Stimulated activated CD4-positive, alpha-beta T cell treated with anti-CD3 and anti-CD28 coated beads, Interleukin-1b, Interleukin-23, amount 100 ng/mL, for 4 hours (primary cell): Measurements from ENCODE around the gene HES3.

Experiments used
- DNase-seq, 2 donors: peaks; one replicate each; pipeline ENCODE4 v3.0.0-alpha.2; 2020; ENCODE audit warnings: low read depth in 2 of 2

Gene HES3

DNA sequence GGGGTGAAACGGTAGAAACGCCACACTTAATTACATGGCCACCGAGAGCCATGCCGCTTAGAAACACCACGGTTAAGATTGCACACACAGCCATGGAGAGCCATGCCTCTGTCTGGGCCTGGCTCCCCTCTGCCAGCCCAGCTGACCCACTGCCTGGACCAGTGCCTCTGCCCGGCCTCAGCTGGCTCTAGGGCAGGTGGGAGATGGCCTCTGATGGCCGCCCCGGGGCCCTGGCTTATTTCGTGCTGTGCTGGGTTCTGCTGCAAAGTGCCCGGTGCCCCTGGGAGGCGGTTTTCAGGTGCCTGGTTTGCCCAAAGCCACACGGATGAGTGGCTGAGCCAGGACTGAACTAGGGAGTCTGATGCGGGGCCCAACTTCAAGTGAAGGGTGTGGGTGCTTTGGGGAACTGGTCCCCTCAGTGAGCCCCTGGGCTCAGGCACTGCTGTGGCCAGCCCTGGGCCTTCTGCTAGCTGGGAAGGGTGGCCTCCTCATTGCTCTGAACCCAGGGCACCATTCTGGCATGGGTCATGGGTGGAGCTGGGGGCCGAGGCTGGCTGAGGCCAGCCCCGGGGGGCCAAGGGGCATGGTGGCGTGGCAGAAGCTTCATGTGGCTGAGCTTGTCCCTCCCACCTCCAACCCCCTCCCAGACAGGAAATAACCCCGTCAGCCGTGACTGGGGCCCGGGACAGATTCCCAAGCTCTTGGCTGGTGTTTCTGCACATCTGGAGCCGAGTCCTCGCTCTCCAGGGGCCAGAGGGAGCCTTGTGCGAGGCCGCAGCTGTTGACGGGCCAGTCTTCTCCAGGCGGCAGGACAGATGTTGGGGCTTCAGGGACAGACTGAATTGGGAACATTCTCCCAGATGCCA is 18.8 kb downstream of the HES3 start:
- DNase-seq = no peak

DNA sequence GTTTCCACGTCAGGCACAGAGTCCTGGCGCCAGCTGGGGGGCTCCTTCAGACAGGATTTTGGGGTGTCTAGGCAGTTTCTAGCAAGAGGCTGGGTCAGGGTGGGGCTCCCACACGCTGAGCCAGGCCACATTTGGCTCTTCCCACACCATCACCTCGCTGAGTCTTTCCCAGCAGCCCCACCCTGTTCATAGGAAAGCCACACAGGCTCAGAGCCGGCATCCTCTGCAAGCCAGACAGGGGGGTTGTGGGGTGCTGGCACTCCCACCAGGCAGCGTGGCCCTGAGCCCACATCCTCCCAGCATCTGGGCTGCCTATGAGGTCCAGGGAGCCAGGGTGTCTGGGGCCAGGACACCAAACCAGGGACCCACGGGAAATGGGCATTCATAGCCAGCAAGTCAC is 19.7 kb downstream of the HES3 start:
- no peak for DNase-seq

DNA sequence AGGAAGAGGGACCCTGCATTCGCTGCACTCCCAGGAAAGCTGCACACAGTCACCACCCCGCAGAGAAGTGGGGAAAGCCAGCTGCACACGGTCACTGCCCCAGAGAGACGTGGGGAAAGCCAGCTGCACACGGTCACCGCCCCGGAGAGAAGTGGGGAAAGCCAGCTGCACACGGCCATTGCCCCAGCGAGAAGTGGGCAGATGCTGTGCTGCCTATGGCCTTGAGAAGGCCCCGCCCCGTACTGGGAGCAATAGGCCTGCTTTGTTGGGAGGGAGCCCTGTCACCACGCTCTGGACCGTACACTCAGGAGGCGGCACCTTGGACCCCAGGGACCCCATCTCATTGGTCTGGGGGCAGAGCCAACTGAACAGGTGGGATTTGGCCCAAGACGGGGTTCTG is 21.2 kb downstream of the HES3 start:
- no peak for DNase-seq

DNA sequence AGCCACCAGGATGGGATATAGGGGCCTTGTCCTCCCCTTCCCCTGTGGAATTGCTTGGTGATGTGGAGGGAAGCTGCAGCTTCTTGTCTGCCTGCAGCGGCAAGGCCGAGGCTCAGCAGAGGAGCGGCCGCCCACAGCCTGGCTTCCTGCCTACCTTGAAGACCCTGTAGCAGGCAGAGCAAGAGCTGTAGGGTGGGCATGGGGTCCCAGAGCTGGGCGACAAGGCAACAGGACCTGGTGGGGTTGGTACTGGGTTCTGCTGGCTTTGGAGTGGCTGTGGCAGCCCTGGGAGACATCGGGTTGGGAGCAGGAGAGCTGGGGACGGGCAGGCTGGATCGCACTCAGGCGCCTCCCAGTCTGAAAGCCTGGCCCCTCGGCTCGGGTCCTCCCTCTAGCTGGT is 22.7 kb downstream of the HES3 start:
- DNase-seq = no peak

DNA sequence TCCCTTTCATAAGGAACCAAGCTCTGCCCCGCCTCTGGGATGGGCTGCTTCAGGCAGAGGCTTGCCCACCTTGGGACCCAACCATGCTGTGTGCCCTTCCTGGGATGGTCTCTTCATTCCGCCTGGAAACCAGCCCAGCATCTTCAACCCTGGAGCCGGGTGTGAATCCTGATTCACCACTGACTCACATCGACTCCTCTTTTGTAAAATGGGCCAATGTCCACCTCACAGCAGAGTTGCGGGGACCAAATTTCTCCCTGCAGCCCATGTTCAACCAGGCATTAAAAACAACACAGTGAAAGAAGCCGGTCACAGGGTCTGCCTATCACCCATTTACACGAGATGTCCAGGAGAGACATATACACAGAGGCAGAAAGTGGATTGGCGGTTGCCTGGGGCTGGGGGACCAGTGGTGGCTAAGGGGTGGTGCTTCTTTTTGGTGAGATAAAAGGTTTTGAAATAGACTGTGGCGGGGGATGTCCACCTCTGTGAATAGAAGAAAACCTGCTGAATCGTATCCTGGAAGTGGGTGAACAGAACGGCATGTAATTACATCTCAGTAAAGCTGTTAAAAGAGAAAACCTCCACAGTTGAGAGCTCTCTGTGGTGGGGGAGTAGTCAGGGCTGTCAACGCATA is 23.8 kb downstream of the HES3 start:
- DNase-seq = no peak

DNA sequence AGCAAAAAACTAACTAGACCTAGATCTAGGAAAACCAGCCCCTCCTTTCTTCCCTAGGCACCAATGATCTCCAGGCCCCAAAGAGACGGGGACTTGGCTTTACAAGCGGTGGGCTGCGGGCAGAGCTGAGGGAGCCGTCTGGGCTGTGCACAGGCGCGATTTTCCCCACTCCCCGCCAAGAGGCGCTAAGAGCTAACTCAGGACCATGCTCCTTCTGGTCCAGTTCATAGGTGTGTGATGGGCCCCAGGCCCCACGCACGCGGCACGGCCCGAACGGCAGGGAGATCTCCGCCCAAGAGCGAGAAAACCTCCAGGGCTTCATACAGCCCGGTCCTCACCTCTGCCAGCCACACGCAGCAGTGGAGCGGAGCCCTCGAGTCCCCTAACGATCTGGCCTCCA is 24.4 kb downstream of the HES3 start:
- DNase-seq = no peak

DNA sequence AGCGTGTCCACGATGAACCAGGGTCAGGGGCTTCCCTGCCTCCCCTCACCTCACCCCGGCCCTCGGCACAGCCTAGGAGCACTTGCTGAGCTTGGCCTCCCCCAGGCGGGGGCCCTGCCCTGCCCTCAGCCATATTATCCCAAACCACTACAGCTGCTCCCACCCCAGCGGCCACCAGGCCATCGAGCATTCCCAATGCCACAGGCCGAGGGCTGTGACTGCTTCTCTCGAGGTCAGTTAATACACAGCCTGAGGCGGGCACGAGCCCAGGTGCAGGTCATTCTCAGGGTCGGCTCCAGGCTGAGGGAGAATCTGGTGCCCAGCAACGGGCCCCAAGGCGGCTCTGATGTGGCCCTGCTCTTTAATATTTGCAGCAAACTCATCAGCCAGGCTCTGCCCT is 25.3 kb downstream of the HES3 start:
- DNase-seq = no peak

DNA sequence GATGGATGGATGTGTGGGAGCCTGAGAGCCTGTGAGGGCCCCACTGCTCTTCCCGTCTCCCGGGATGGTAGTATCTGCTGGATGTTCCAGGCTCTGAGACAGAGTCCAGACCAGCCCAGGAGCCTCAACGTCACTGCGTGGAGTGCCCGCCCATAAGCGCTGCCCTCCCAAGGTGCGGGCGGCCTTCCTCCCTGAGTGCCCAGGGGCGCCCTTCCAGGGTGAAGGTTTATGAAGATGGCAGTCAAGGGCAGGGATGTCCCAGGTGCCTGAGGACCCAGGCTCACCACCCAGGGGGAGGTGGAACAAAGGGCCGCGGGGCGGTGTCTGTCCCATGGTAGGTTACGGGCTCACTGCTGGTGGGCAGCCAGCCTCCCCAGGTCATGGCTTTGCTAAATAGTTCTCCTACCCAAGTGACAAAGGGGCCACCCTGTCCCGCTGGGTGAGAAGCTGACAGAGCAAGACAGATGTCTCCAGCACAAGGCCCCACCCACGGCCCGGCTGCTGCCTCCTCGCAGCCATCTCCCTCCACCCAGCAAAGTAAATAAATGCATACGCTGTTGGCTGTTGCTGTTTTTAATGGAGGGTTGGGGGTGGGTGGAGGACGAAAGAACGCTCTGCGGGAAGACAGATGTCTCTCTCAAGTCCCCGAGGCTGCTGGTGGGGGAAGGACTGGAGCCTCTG is 25.9 kb downstream of the HES3 start:
- DNase-seq = no peak

DNA sequence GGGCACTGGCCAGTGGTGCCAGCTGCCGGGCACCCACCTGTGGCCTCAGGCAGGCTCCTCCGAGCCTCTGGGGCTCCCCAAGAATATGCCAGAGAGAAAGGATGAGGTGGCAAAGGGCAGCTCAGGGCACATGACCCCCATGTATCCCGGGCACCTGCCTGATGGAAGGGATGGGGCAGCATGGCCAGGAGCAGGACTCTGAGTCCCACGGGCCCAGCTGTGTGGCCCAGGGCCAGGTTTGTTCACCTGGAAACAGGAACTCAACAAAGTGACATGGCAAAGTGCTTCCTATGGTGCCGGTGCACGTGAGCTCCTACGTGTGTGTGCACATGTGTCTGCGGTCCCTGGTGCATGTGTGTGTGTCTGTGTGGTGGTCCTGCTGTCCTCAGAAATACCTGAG is 26.4 kb downstream of the HES3 start:
- no peak for DNase-seq

DNA sequence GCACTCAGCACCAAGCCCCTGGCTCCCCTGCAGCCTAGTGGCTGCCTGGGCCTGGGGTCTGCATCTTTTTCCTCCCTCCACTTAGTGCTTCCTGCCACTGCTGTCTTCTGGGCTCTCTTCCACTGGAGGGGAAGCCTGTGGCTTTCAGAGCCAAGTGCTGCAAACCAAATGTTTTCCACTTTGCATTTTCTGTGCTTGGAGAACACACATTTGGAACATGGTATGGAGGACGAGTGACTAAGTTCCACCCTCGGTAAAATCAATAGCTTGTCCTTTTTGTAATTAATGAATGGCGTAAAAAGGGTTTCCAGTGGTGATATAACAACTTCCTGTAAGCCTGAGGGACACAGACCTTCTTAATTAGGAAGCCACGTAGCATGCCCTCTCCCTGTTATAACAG is 27.0 kb downstream of the HES3 start:
- no peak for DNase-seq

DNA sequence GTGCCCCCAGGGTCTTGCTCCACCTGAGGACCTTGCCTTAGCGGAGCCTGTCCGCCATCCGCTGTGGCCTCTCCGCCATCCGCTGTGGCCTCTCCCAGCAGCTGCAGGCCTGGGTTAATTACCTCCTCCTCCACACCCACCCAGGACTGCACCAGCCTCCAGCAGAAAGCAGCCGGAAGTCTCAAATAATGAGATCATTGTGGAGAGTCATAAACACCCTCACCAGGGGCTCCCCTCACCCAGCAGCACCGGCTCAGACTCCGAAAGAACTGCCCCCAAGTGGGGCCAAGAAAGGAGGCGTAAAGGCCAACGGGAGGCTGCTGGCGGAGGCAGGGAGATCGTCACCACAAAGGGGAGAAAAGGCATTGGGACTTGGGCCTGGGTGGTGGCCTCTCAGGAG is 27.6 kb downstream of the HES3 start:
- no peak for DNase-seq

DNA sequence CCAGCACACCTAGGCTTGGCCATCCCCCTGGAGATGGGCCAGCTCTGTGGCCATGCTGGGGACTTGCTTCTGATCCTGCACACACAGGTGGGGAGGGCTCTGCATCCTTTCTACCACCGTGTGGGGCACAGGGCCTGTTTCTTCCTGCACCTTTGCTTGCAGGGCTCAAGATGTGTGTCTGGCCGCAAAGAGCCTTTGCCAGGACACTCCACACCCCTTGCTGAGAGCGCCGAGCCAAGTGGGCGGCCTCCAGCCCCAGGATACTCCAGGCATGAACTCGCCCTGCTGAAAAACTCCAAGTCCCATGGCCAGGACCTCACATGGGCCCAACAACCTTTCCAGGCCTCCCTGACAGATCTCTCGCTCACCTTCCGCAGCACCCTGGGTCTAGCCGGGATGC is 28.5 kb downstream of the HES3 start:
- DNase-seq = no peak

DNA sequence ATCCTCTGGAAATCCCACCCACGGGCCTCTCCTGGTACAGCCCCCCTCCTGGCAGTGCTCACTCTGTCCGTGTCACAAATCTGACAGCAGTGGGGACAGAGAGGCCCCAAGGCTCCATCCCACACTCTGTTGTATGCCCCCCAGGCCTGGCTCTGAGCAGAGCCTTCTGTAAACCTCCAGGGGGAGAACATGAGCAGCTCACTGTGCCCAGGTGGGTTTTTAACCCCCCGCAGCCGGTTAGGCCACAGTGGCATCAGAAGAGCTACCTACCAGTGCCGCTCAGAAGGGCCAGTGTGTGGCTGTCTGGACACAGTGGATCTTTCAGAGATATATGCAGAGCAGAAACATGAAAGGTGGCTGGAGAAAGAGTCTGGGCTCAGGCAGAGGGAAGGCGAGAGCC is 28.9 kb downstream of the HES3 start:
- DNase-seq = no peak

DNA sequence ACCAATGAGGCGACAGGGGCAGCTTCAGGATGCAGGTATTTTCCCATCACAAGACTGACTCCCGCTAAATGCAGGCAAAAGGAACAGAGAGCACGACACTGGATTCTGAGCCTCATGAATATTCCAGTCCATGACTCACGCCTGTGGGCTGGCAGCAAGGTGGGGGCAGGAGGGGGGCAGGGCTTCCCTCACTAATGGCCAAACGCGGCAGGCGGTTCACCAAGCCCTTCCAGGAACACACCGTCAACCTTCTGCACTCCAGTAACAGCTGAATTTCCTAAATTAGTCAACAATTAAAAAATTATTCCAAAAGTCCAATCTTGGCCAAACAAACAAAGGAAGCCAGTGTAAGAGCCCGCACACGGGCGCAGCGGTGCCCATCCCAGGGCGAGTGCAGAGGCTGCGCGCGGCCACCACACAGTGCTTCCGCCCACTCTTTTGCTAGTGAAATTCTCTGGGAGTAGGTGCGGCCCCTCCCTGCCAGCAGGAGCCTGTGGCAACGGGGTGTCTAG is 29.5 kb downstream of the HES3 start:
- no peak for DNase-seq

DNA sequence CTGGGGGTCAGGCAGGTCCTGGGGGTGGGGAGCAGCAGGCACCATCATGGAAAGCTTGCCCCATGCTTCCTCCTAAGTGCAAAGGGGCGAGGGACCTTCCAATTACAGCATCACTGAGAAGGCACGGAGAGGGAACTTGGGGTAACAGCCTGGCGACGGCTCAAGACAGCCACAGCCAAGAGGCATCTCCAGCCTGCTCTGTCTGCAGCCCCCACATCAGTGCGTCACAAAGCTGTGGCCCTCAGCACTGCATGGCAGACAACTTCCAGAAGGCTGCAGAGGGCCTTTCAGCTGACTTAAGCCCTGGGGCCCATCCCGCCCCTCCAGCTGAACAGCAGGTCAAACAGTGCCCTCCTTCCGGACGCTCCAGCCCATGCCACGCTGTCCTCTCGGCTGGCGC is 30.1 kb downstream of the HES3 start:
- DNase-seq = no peak

DNA sequence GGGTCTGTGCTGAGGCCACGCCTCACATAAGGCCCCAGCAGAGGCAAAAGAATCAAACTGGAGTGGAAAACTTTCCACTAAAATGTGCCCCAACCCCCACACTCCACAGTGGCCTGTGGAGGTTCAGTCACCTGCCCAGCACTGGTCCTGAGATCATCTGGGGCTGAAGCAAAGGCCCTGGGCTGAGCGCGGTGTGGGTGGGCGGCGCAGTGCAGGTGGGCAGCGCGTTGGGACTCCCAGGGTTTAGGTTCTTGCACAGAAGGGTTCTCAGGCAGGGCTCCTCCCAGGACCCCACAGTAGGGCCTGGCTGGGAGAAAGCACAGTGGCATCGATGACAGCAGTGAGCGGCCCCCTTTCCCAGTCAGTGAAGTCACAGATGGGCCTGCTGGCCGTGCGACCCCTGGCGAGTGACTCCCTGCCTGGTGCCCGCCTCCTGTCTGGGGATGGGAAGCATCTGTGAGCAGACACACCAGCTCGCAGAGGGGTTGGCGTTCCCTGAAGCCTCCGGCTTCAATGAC is 30.7 kb downstream of the HES3 start:
- no peak for DNase-seq

DNA sequence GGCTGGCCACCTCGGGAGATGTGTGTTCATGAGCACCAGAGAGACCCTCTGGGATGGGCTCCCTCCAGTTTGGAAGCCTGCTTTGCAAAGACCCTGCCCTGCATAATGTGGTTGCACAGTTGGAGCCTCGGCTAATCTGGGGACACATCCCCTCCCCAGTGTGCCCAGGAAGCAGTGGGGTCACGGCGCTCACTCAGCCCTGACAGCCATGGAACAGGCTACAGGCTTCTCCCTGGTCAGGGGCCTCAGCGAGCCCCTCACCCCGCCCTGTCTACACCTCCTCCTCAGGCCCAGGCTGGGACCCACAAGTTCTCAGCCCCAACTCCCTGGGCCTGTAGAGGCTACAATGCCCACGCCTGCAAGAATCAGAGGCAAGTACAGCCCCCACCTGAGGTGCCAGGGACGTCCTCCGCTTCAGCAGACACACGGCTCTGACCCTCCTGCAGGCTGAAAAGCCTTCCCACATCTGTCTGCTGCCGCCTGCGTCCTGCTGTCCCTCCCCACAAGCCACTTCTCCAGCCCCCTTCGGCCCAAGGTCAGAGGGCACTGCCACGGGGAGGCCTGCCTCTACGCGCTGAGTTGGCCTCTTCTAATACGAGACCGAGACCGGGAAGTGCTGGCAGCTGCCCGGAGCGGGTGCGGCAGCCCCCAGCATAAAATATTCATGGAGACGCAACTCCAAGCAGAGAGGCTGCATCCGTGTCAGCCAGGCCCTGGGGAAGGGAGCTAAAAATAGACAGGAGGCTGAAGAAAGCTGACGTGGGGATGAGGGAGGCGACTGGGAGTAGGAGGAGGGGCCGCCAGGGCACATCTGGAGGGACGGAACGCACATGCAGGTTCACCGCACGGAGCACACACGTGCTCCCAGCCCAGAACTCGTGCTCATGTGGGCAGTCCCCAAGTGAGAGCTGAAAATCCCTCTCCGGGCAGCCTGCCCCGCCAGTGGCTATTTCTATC is 32.1 kb downstream of the HES3 start:
- no peak for DNase-seq

DNA sequence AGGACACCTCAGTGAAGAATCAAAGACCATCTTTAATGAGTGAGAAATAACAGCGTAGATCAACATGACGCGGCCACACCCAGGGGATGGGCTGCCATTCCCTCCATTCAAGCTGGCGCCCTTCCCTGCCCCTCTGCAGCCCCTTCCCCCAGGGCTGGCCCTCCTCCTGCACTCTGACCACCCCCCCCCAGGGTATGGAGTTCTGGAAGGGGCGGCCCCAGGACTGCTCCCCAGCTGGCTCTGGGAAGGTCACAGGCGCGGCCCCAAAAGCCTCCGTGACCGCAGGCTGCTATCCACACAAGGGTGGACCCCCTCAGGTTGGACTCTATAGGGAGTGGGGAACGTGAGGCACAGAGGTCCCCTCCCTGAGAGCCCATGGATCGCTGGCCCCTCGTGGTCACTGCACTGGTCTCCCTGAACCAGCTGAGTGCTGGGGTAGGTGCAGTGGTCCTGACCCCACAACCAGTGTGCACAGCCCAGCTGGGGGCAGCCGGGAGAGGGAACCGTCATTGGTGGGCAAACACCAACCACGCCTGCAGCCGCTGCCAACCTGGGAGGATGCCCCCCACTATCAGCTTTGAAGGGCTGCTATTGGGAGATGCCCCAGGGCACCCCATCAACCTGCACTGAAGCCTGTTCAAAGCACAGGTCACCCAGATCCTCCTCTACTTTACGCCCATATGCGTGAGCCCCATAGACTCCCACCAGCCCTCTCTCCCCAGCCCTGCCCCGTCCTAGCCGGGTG is 33.0 kb downstream of the HES3 start:
- DNase-seq = no peak

DNA sequence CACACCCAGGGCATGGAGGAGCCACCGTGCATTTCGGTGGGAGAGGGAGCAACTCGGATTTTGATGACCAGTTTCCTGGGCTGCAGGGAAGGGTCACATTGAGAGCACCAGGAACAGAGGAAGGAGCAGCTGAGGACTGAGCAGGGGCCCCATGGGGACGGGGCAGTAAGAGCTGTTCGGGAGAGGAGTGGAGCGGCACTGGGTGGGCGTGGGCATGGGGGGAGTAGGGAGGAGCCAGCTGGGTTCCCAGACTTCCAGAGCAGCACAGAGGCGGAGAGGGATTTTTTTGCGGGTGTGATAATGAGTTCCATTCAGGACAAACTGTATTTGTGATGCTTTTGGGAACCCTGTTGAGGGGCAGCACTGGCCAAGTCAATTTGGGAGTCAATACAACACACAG is 34.3 kb downstream of the HES3 start:
- no peak for DNase-seq

DNA sequence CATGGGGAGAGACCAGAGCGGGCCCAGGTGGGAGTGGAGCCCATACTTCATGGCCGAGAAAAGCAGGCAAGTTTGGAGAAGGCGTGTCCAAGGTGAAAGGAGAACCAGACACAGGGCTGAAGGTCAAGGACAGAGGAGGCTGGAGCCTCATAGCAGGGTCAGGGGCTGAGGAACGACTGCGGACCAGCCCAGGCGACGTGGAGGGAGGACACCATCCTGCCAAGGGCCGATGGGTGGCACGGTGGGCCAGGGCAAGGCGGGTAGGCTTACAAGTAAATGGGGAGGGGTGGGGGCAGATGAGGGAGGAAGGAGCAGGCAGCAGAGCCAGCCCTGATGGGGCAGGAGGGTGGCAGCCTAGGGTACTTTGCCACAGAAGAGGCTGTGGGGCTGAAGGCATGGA is 35.1 kb downstream of the HES3 start:
- no peak for DNase-seq
